HCT116 (cell line): ENCODE results near the gene TMEM45B. TPM values are rescaled to one million over a fixed set of nuclear protein-coding genes. Genes with fewer than 3 reads are reported as not detected.

Experiments
- ATAC-seq: fragments of 200-7000 bp; cut with Tn5 transposase; 2 replicates; pipeline ENCODE4 v1.9.1; 2020; ENCODE audit warnings: mild to moderate bottlenecking, moderate library complexity
- BruUV-seq: library from RNA; stranded (reverse); fragments of 400-500 nt; replicated peaks from 2 replicates; lab custom pipeline; 2021; lab: Mats Ljungman, UMichigan
- CTCF ChIA-PET: fragments of 300-600 bp; sonication (Branson Sonifier 250); formaldehyde crosslinking; loops from one replicate; lab custom pipeline; 2021; ENCODE audit warnings: antibody characterized with exemption; lab: Charles Lee
- POLR2A ChIA-PET: fragments of 300-600, 350-600 bp; sonication (Branson Sonifier 250); formaldehyde crosslinking; loops from one replicate; lab custom pipeline; 2021; ENCODE audit warnings: antibody characterized with exemption; lab: Charles Lee
- RAD21 ChIA-PET, 2 experiments: fragments of 300-600 bp; sonication (Branson Sonifier 250); formaldehyde crosslinking; loops; one replicate each; lab custom pipeline; 2023; ENCODE audit warnings: low total read pairs in 2 of 2; ENCODE audit not compliant: uncharacterized antibody in 2 of 2, unreplicated experiment in 2 of 2, low non-redundant PET in 1 of 2; lab: Charles Lee
- DNase-seq: peaks from one replicate; pipeline ENCODE4 v3.0.0-alpha.2; 2010; ENCODE audit warnings: low read depth, low spot score
- H2AFZ ChIP-seq: fragments of 200-600 bp; shearing (Covaris generic), sonication (generic); 2 replicates; pipeline ENCODE4 v1.6.1; 2017; ENCODE audit warnings: low read depth, mixed run types, mixed read lengths, antibody characterized with exemption, low read length; ENCODE audit not compliant: poor library complexity, severe bottlenecking
- H3K27ac ChIP-seq: 2 replicates; pipeline ENCODE4 v1.5.1; 2012; ENCODE audit warnings: low read depth, low read length
- H3K27me3 ChIP-seq: fragments of 200-600 bp; sonication (generic); 2 replicates; pipeline ENCODE4 v1.6.1; 2016; ENCODE audit warnings: mixed run types, low read length, mixed read lengths; ENCODE audit not compliant: insufficient read depth
- H3K36me3 ChIP-seq, 2 experiments: fragments of 200-500 bp in 1 of 2; fragments of 200-600 bp in 1 of 2; sonication (Bioruptor generic) in 1 of 2; sonication (generic) in 1 of 2; 2 replicates each; pipeline versions ENCODE4 v1.5.1 to v1.6.1; 2014 to 2016; ENCODE audit warnings: low read length in 2 of 2, inconsistent platforms in 1 of 2, mixed read lengths in 1 of 2, mixed run types in 1 of 2; ENCODE audit not compliant: insufficient read depth in 2 of 2, control insufficient read depth in 1 of 2
- H3K4me1 ChIP-seq, 2 experiments: fragments of 200-600 bp in 1 of 2; sonication (generic) in 1 of 2; 2 replicates each; pipeline versions ENCODE4 v1.5.1 to v1.6.1; 2012 to 2017; ENCODE audit warnings: low read length in 2 of 2, inconsistent platforms in 1 of 2, mild to moderate bottlenecking in 1 of 2, mixed read lengths in 1 of 2, mixed run types in 1 of 2, moderate library complexity in 1 of 2; ENCODE audit not compliant: insufficient read depth in 2 of 2, control insufficient read depth in 1 of 2
- H3K4me2 ChIP-seq: fragments of 200-600 bp; sonication (generic); 2 replicates; pipeline ENCODE4 v1.6.1; 2017; ENCODE audit warnings: mixed run types, low read length, mixed read lengths
- H3K4me3 ChIP-seq, 2 experiments: fragments of 200-600 bp in 1 of 2; sonication (generic) in 1 of 2; replicated peaks in 1 of 2; 2 replicates each; pipeline ENCODE4 v1.5.1; 2011 to 2016; ENCODE audit warnings: low read length in 2 of 2, control low read depth in 1 of 2, low read depth in 1 of 2, mild to moderate bottlenecking in 1 of 2, mixed read lengths in 1 of 2, mixed run types in 1 of 2
- H3K79me2 ChIP-seq: fragments of 200-600 bp; sonication (generic); 2 replicates; pipeline ENCODE4 v1.6.1; 2017; ENCODE audit warnings: mild to moderate bottlenecking, mixed run types, low read length, moderate library complexity, mixed read lengths; ENCODE audit not compliant: insufficient read depth
- H3K9ac ChIP-seq: fragments of 200-600 bp; sonication (generic); 2 replicates; pipeline ENCODE4 v1.6.1; 2016; ENCODE audit warnings: low read length, mixed read lengths
- H3K9me2 ChIP-seq: fragments of 200-600 bp; sonication (generic), shearing (Covaris generic); 2 replicates; pipeline ENCODE4 v1.6.1; 2017; ENCODE audit warnings: mixed run types, mild to moderate bottlenecking, moderate library complexity; ENCODE audit not compliant: insufficient read depth
- H3K9me3 ChIP-seq, 2 experiments: fragments of 200-500 bp in 1 of 2; fragments of 200-600 bp in 1 of 2; sonication (Bioruptor generic) in 1 of 2; sonication (generic) in 1 of 2; 2 replicates each; pipeline ENCODE4 v1.6.1; 2014 to 2017; ENCODE audit warnings: low read length in 2 of 2, mixed read lengths in 2 of 2, inconsistent platforms in 1 of 2, low read depth in 1 of 2, mild to moderate bottlenecking in 1 of 2, mixed run types in 1 of 2, moderate library complexity in 1 of 2; ENCODE audit not compliant: control insufficient read depth in 1 of 2, insufficient read depth in 1 of 2
- H4K20me1 ChIP-seq: fragments of 200-600 bp; sonication (generic), shearing (Covaris generic); 2 replicates; pipeline ENCODE4 v1.6.1; 2017; ENCODE audit warnings: mixed run types, mild to moderate bottlenecking, moderate library complexity; ENCODE audit not compliant: insufficient read depth
- CEBPB ChIP-seq: IDR thresholded peaks from 2 replicates; pipeline ENCODE4 v1.6.1; 2012; ENCODE audit warnings: low read depth
- ELF1 ChIP-seq: IDR thresholded peaks from 2 replicates; pipeline ENCODE4 v1.6.1; 2012; ENCODE audit warnings: low read depth, borderline replicate concordance
- EZH2 ChIP-seq: fragments of 200-600 bp; sonication (generic); IDR thresholded peaks from 2 replicates; pipeline ENCODE4 v1.6.1; 2017; ENCODE audit warnings: antibody characterized with exemption, mixed run types
- EZH2phosphoT487 ChIP-seq: fragments of 200-600 bp; IDR thresholded peaks from 2 replicates; pipeline ENCODE4 v1.6.1; 2018; ENCODE audit warnings: antibody characterized with exemption, borderline replicate concordance
- FOSL1 ChIP-seq: IDR thresholded peaks from 2 replicates; pipeline ENCODE4 v1.6.1; 2012; ENCODE audit warnings: low read depth
- JUND ChIP-seq: IDR thresholded peaks from 2 replicates; pipeline ENCODE4 v1.6.1; 2012
- POLR2A ChIP-seq: IDR thresholded peaks from 2 replicates; pipeline ENCODE4 v1.7.0; 2011; ENCODE audit warnings: borderline replicate concordance; ENCODE audit not compliant: insufficient read depth, insufficient read length; ENCODE audit errors: extremely low read depth
- POLR2AphosphoS5 ChIP-seq: IDR thresholded peaks from 2 replicates; pipeline ENCODE4 v1.6.1; 2011; ENCODE audit warnings: mild to moderate bottlenecking, low read depth, low read length, moderate library complexity
- RAD21 ChIP-seq: IDR thresholded peaks from 2 replicates; pipeline ENCODE4 v1.6.1; 2012; ENCODE audit warnings: low read depth, mild to moderate bottlenecking
- SIN3A ChIP-seq: IDR thresholded peaks from 2 replicates; pipeline ENCODE4 v1.6.1; 2012; ENCODE audit warnings: low read depth
- SP1 ChIP-seq: IDR thresholded peaks from 2 replicates; pipeline ENCODE4 v1.6.1; 2012; ENCODE audit warnings: low read depth
- SRF ChIP-seq: IDR thresholded peaks from 2 replicates; pipeline ENCODE4 v1.6.1; 2012; ENCODE audit warnings: low read depth
- TCF7L2 ChIP-seq: IDR thresholded peaks from 2 replicates; pipeline ENCODE4 v1.7.0; 2011; ENCODE audit warnings: borderline replicate concordance, inconsistent platforms; ENCODE audit not compliant: insufficient read depth, insufficient read length; ENCODE audit errors: extremely low read depth
- YY1 ChIP-seq: IDR thresholded peaks from 2 replicates; pipeline ENCODE4 v1.6.1; 2011; ENCODE audit warnings: low read length, low read depth, moderate library complexity, mild to moderate bottlenecking; ENCODE audit not compliant: insufficient replicate concordance; ENCODE audit errors: extremely low read depth
- ZFX ChIP-seq: fragments of 450-650 bp; IDR thresholded peaks from 2 replicates; pipeline ENCODE4 v1.6.1; 2017
- ZNF274 ChIP-seq: fragments of 200-500 bp; sonication (Bioruptor generic); IDR thresholded peaks from 2 replicates; pipeline ENCODE4 v1.6.1; 2014; ENCODE audit warnings: mild to moderate bottlenecking, low read depth, low read length, inconsistent platforms
- intact Hi-C: fragments of 100-400 bp; cut with micrococcal nuclease; formaldehyde crosslinking; loops from 2 replicates; pipeline ENCODE4 v1.10.0; 2022
- total RNA-seq: library from RNA; stranded (reverse); gene quantifications from one replicate; pipeline ENCODE4 v1.2.1, GENCODE V29; 2021; ENCODE audit not compliant: unreplicated experiment
- TF ChIP-seq, protein P1 (sequence below), 3 experiments: fragments of 200-600 bp in 1 of 3; sonication (generic) in 1 of 3; IDR thresholded peaks in 2 of 3; conservative IDR thresholded peaks in 1 of 3; 2 replicates each; pipeline ENCODE4 v1.5.1; 2012 to 2017; ENCODE audit warnings: low read depth in 2 of 3, low read length in 2 of 3, antibody characterized with exemption in 1 of 3, borderline replicate concordance in 1 of 3, control low read depth in 1 of 3, mild to moderate bottlenecking in 1 of 3, mixed read lengths in 1 of 3, mixed run types in 1 of 3, moderate library complexity in 1 of 3; ENCODE audit not compliant: insufficient read depth in 1 of 3
- TF ChIP-seq, protein P2 (sequence below): IDR thresholded peaks from 2 replicates; pipeline ENCODE4 v1.6.1; 2012; ENCODE audit warnings: low read depth
- TF ChIP-seq, protein P3 (sequence below): IDR thresholded peaks from 2 replicates; pipeline ENCODE4 v1.6.1; 2012

Gene TMEM45B
- total RNA-seq, 1 experiment from 2014 or later, result not detected

- TF ChIP-seq, protein P1, sequence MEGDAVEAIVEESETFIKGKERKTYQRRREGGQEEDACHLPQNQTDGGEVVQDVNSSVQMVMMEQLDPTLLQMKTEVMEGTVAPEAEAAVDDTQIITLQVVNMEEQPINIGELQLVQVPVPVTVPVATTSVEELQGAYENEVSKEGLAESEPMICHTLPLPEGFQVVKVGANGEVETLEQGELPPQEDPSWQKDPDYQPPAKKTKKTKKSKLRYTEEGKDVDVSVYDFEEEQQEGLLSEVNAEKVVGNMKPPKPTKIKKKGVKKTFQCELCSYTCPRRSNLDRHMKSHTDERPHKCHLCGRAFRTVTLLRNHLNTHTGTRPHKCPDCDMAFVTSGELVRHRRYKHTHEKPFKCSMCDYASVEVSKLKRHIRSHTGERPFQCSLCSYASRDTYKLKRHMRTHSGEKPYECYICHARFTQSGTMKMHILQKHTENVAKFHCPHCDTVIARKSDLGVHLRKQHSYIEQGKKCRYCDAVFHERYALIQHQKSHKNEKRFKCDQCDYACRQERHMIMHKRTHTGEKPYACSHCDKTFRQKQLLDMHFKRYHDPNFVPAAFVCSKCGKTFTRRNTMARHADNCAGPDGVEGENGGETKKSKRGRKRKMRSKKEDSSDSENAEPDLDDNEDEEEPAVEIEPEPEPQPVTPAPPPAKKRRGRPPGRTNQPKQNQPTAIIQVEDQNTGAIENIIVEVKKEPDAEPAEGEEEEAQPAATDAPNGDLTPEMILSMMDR (IDR thresholded peaks at IDR 0.05 in 2 of 3, conservative IDR thresholded peaks at IDR 0.05 in 1 of 3; ENCODE audit: borderline replicate concordance in 1 of 3, insufficient read depth in 1 of 3, low read depth in 2 of 3, low read length in 2 of 3), result no peak
- no peak for TF ChIP-seq SRF
- TF ChIP-seq TCF7L2, result no peak
Measured at GRCh38 chr11:129792663-129793062, 23.0 kb upstream of the TMEM45B start (continued).

GRCh38 chr11:129795089-129795488 lies 20.6 kb upstream of the TMEM45B start:
- ChIA-PET RAD21 (no interaction called here), CTCF (no interaction called here), POLR2A (no interaction called here)
- Histone ChIP-seq H3K79me2 (no peaks in the 10 kb centered on the region), H3K4me1 (no peaks in the 10 kb centered on the region), H3K27ac (no peak overlapping the region), H2AFZ (no peak overlapping the region), H3K4me2 (no peak overlapping the region), H3K9me2 (no peaks in the 10 kb centered on the region), H3K9ac (no peak overlapping the region), H3K36me3 (no peaks in the 10 kb centered on the region), H3K4me3 (no peak overlapping the region), H3K27me3 (no peaks in the 10 kb centered on the region), H4K20me1 (no peaks in the 10 kb centered on the region), H3K9me3 (no peaks in the 10 kb centered on the region)
- DNase-seq, result no peak
- intact Hi-C loops, result no loop called here
- ATAC-seq, result no peak
- no TSS peak for BruUV-seq
- no peak for TF ChIP-seq CEBPB
- no peak for TF ChIP-seq YY1
- no peak for TF ChIP-seq ZFX
- no peak for TF ChIP-seq EZH2phosphoT487
- TF ChIP-seq ZNF274, result no peak
- no peak for TF ChIP-seq JUND
- no peak for TF ChIP-seq TCF7L2
- TF ChIP-seq, protein P2, sequence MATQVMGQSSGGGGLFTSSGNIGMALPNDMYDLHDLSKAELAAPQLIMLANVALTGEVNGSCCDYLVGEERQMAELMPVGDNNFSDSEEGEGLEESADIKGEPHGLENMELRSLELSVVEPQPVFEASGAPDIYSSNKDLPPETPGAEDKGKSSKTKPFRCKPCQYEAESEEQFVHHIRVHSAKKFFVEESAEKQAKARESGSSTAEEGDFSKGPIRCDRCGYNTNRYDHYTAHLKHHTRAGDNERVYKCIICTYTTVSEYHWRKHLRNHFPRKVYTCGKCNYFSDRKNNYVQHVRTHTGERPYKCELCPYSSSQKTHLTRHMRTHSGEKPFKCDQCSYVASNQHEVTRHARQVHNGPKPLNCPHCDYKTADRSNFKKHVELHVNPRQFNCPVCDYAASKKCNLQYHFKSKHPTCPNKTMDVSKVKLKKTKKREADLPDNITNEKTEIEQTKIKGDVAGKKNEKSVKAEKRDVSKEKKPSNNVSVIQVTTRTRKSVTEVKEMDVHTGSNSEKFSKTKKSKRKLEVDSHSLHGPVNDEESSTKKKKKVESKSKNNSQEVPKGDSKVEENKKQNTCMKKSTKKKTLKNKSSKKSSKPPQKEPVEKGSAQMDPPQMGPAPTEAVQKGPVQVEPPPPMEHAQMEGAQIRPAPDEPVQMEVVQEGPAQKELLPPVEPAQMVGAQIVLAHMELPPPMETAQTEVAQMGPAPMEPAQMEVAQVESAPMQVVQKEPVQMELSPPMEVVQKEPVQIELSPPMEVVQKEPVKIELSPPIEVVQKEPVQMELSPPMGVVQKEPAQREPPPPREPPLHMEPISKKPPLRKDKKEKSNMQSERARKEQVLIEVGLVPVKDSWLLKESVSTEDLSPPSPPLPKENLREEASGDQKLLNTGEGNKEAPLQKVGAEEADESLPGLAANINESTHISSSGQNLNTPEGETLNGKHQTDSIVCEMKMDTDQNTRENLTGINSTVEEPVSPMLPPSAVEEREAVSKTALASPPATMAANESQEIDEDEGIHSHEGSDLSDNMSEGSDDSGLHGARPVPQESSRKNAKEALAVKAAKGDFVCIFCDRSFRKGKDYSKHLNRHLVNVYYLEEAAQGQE, result no peak
- no peak for TF ChIP-seq ELF1
- TF ChIP-seq SP1, result no peak
- TF ChIP-seq EZH2, result no peak
- TF ChIP-seq RAD21, result no peak
- TF ChIP-seq, protein P3, sequence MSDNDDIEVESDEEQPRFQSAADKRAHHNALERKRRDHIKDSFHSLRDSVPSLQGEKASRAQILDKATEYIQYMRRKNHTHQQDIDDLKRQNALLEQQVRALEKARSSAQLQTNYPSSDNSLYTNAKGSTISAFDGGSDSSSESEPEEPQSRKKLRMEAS, result no peak
- no peak for TF ChIP-seq POLR2AphosphoS5
- no peak for TF ChIP-seq SIN3A
- TF ChIP-seq FOSL1, result no peak
- TF ChIP-seq SRF, result no peak
- TF ChIP-seq, protein P1 (IDR thresholded peaks at IDR 0.05 in 2 of 3, conservative IDR thresholded peaks at IDR 0.05 in 1 of 3; ENCODE audit: borderline replicate concordance in 1 of 3, insufficient read depth in 1 of 3, low read depth in 2 of 3, low read length in 2 of 3), result no peak
- no peak for TF ChIP-seq POLR2A
